Activated CD4-positive, alpha-beta T cell treated with anti-CD3 and anti-CD28 coated beads, Interleukin-2, Interleukin-4, amounts not matched to agents 100 ng/mL and 50 ng/mL, durations not matched to agents 16 hours and 8 hours (primary cell): Measurements from ENCODE around the gene RNF113B.

Experiments used
- DNase-seq: peaks from one replicate; pipeline ENCODE4 v3.0.0-alpha.2; 2020; ENCODE audit warnings: low spot score

Gene RNF113B

DNA sequence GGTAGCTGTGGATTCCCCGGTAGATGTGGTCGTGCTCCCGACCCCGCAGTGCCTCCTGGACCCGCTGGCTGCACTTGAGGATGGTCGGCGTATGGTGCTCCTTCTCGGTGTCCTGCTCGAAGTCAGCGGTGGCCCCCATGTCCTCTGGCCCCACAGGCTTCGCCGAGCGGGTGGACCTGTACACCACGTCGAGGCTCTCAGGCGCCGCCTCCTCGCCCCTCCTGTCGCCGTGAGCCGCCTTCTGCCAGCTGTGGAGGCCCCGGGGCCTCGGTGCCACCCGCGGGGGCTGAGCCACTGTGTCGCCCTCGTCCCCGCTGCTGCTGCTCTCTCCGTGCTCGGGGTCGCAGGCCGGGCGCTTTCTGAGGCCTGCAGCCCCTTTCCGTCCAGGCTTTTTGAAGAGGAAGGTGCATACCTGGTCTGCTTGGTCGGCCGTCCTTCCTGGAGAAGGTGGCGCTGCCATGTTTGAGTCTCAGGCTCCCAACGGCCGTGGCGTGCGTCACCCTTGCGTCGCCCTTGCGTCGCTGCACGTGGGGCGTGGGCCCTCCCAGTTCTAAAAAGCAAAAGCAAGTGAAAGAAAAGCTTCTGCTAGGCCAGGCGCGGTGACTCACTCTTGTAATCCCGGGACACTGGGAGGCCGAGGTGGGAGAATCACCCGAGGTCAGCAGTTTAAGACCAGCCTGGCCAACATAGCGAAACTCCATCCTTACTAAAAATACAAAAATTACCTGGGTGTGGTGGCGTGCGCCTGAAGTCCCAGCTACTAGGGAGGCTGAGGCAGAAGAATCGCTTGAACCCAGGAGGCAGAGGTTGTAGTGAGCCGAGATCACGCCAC, at the start of gene RNF113B:
Gene RNF113B (minus strand): TSS at position 493 of the 832 bp plus-strand sequence. CDS start 33 bp downstream, at position 460.
- DNase-seq: no peak

DNA sequence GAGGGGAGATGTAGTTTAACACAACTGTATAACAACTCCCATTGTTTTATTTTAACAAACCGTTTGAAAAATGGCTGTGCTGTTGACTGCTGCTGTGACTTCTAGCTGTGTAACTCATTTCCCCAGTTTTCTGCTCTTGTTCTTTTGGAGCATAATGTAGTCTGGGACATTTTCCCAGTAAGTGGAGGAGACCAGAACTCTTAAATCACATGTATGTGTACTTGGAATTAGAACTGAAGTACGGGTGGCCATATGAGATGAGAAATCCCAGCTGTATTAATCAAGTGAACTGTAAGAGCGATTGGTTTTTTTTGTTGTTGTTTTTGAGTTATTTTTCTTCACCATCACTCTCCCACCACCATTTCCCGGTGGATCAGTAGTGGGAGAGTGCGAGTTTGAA, 49.4 kb upstream of the RNF113B start:
- no peak for DNase-seq

- DNase-seq: no peak
These were observed 48.2 kb upstream of the RNF113B start for GRCh38 chr13:98225036-98225940.

GRCh38 chr13:98224557-98224956, 47.5 kb upstream of the RNF113B start:
- no peak for DNase-seq

DNA sequence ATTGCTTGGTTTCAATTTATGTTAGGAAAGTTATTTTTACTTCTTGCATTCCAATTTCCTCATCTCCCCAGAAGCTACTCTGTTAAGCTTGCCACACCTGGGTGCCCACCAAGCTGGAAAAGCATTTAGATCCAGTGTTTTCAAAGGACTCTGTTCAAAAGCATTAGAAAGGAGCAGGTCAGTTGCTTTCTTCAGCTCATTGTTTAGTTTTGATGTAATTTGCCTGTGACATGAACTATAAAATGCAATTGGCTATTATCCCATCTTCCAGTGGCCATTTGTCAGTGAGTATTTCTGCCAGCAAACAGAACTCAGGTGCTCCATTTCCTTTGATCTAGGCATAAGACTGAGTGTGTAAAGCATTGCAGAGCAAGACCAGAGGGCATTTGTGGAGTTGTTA, 46.7 kb upstream of the RNF113B start:
- DNase-seq: no peak

- no peak for DNase-seq
These were observed 45.7 kb upstream of the RNF113B start for GRCh38 chr13:98222816-98223215.

- no peak for DNase-seq
These were observed 45.0 kb upstream of the RNF113B start for GRCh38 chr13:98222081-98222554.

DNA sequence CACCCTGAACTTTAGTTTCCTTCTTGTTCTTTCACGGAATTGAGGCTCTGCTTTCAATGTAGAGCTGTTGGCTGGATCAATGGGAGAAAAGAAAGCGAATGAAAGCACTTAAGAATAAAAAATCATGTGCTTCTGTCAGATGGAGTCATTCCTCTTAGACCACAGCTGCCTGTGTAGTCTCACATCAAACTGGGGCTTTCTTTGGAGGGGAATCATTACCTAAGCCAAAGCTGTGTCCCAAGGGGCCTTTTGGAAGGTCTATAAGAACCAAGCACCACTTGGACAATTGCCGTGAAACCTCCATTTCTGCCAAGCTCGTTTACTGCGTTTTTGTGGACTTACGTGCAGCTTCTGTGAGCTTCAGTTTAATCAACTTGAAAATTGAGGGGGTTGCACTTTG, 44.2 kb upstream of the RNF113B start:
- DNase-seq: no peak

- no peak for DNase-seq
These were observed 43.3 kb upstream of the RNF113B start for GRCh38 chr13:98220271-98220791.

DNA sequence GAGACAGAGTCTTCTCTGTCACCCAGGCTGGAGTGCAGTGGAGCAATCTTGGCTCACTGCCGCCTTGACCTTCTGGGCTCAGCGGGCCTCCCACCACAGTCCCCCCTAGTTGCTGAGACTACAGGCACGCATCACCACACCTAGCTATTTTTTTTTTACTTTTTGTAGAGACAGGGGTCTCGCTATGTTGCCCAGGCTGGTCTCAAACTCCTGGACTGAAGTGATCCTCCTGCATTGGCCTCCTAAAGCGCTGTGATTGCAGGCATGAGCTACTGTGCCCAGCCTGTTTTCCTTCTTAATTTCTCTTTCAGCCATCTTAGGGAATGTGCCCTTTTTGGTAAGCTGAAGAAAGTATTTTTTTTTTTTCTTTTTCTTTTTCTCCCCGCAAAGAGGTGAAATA, 42.6 kb upstream of the RNF113B start:
- no peak for DNase-seq

DNA sequence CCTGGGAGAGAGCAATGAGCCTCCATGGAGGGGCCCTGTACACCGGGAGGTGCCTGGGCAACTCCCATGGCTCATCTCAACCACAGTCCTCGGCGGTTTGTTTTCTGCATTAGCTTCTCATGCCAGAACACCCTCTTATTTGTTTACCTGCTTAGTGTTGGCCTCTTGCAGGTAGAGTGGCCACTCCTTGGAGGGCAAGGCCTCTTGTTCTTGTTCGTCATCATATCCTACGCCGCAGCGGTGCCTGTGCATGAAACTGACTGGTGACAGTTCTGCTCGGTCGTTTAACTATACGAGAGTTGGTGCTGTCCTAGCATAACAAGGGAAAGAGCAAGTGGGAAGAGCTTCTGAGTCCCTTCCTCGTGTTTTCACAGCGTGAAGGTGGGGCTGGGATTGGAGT, 40.5 kb upstream of the RNF113B start:
- no peak for DNase-seq

DNA sequence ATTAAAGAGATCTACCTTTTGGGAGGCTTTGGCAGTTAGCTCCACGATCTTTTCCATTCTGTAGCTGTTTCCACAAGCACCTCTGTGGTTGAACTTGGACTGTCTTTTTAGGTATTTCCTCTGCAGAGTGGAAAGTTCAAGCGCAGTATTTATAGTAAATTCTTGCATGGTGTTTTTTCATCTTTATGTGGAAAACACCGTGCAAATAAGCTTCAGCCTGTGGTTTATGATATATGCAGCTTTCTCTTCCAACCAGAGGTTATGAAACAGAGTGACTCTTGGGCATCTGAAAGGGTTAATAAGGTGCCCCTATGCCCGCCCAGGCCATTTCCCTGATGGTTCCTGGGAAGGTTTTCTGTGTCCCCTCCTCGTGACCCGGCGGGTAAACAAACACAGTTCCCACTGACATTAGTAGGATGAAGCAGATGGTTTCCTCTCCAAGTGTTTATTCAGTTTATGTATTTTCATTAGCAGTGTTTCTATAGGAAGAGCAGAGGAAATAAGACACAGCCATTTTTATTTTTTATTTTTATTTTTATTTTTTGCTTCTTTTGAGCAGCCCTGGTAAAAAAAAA, 39.7 kb upstream of the RNF113B start:
- DNase-seq: no peak

DNA sequence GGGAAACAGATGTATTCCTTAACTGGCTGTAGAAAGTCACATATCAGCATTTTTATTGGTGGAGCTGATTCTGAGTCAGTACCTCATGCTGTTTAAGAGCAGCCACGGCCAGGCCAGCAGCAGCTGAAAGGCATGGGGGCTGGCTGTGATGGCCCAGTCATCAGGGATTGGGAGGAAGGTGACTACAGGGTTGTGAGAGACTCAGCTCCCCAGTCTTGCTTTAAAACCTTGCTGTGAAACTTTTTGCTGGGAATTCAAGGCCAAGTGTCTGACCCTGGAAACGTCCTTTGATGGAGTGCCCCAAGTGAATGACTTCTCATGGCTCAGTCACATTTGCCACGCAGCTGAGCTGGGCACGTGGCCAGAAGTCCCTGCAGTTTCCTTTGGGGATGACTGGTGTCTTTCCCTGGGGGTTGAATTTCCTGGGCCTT, 39.1 kb upstream of the RNF113B start:
- DNase-seq: no peak

- DNase-seq: no peak
These were observed 38.4 kb upstream of the RNF113B start for GRCh38 chr13:98215508-98215907.

- DNase-seq: no peak
These were observed 37.6 kb upstream of the RNF113B start for GRCh38 chr13:98214707-98215106.

GRCh38 chr13:98214008-98214643, 37.1 kb upstream of the RNF113B start:
- no peak for DNase-seq

DNA sequence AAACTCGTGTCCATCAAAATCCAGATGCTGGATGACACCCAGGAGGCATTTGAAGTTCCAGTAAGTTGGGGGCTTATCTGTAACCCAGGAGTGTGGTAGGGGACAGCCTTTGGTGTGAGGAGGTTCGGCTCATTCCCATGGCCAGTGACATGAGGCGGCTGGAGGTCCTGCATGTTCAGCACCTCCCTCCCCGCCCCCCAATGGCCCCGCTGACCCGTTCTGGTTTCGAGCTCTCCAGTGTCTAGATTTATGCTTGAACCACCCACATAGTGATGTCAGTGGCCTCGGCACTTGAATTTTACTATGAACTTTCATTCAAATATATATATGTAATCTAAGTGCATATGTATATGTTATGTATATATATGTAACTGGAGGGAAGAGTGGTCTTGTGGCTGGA, 36.3 kb upstream of the RNF113B start:
- DNase-seq: no peak

DNA sequence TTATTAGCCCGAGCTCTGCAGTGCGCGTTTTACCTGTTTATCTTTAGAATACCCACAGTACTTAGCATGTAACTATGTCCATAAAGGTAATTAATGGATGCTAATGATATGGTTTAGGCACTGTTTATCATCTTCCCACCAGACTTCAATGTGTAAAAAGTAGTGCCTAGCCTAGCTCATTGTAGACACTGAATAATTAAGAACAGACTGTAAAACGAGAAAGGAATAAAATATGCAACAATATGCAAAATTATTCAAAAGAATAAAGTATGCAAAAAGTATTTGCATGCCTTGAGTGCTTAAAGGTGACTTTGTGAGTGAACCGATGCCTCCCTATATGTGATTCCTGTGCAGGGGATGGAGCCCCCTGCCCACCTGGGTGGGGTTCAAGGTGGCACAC, 35.7 kb upstream of the RNF113B start:
- no peak for DNase-seq

- DNase-seq: no peak
These were observed 31.5 kb upstream of the RNF113B start for GRCh38 chr13:98208606-98209005.

DNA sequence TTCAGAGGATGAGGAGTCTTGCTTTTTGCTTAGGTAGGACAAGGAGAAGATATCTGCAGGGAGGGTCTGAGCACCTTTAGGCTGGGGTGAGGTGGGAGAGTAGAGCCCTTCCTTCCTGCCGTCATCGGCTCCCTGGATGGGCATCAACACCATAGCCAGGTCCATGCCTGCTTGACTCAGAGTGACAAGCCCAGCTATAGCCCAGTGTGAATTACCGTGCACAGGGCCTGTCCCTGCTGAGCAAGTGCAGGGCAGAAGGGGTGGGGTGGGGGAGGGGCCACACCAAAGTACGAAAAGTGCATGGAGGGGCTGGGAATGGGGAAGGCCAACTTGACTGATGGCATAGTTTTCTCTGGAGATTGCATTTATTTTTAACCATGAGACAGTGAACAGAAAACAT, 30.3 kb upstream of the RNF113B start:
- no peak for DNase-seq

DNA sequence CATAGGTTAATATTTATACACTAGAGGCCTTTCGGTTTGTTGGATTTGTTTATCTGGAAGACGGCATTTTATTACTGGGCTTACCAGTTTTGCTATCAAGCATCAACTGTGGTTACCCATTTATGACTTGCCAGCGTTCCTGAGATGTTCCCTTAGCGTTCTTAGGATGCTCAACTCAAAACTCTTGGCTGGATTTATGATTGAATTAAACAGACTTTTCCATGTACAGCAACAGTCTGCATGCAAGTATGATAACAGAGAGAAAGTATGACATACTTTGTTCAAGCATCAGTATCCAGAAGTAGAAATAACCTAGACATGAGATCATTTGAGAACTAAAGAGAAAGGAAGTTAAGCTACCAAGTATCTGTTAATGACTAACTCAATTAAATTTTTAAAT, 29.9 kb upstream of the RNF113B start:
- no peak for DNase-seq

GRCh38 chr13:98204546-98204945, 27.5 kb upstream of the RNF113B start:
- DNase-seq: no peak
